HG03159 (cell line): ENCODE measurements around the gene HYDIN.
"Not testable (repeated sequence)": the region's sequence is repeated elsewhere in the genome, so short reads cannot be mapped to it uniquely, and the experiment has no call there.

Source experiments
- ATAC-seq: cut with Tn5 transposase; IDR thresholded peaks from one replicate; pipeline ENCODE4 v1.9.1; 2021; ENCODE audit warnings: mild to moderate bottlenecking, moderate library complexity; ENCODE audit not compliant: unreplicated experiment

HYDIN gene

DNA sequence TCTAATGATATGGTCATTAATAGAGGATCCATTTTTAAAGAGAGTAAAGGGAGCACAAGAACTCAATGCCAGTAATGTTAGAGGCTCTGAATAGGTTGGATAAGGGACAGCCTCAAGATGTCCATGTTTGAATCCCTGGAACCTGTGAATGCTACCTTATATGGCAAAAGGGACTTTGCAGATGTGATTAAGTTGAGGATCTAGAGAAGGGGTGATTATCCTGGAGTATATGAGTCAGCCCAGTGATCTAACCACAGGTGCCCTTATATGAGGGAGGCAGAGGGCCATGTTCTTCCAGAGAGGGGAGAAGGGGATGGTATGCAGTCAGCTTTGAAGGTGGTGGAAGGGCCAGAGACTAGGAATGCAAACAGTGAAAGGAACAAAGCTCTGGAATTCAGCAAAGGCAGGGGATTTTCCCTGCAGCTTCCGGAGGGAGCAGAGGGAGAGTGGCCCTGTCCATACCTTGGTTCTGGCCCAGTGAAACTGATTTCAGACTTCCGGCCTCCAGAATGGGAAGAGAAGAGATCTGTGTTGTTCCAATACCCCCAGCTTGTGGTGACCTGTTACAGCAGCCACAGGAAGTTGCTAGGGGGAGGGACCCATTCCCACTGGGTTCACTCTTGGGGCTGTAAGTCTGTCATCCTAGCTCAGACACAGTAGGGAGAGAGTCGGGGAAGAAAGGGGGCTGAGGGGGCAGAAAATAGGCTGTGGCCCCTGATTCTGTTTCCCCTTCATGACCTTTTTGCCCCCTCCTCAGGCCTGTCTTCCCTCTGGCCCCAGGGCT is 220.9 kb downstream of the HYDIN start:
- ATAC-seq, result not testable (repeated sequence)

DNA sequence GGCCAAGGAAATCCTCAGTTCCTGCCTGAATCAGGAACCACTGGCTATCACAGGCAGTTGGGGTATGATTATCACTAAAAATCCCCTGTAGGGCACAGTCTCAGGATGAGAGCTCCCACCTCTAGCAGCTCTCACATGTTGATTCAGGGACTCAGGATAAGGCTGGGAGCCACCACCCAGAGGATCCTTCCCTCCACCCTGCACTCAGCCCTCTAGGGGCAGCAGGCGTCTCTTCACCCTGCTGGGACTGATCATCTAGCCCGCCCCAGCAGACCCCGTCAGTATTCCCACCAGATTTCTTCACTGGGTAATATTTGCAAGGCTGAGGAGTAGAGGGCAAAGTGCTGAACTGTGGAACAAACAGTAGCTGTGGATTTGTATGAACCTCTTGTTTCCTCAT is 224.0 kb downstream of the HYDIN start:
- not testable (repeated sequence) for ATAC-seq

DNA sequence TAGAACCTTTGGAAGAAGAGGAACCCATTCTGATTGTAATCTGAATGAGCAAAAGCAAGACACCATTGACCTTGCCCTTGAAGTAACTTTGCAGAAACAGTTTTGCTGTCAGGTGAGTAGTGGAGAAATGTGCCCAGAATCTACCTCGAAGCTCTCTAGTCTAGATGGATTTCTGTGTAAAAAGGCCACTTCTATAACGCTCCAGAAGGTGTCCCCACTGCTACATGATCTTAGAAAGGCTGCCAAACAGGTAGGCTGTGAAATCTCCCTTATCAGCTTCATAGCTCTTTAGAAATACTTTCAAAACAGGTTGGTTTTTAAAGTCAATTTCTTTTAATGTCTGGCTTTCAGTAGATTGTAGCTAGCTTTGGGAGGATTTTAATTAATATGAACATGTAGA is 230.8 kb downstream of the HYDIN start:
- ATAC-seq, result not testable (repeated sequence)

DNA sequence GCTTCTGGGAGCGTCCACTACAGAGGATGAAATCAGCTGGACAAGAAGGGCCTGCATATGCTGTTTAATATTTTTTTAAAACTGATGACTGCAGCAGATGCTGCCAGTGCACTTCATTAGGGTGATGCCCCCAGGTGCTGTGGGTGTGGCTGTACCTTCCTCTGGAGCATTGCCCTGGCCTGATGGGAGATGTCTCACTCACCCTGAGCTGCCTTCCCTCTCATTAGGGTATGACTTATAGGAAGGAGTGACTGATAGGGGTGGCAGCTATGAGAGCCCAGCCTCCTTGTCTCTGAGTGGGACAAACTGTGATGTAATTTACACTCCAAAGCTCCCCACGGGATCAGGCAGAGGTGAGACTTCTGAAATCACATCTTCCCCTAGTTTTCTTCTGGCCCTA is 234.7 kb downstream of the HYDIN start:
- not testable (repeated sequence) for ATAC-seq

DNA sequence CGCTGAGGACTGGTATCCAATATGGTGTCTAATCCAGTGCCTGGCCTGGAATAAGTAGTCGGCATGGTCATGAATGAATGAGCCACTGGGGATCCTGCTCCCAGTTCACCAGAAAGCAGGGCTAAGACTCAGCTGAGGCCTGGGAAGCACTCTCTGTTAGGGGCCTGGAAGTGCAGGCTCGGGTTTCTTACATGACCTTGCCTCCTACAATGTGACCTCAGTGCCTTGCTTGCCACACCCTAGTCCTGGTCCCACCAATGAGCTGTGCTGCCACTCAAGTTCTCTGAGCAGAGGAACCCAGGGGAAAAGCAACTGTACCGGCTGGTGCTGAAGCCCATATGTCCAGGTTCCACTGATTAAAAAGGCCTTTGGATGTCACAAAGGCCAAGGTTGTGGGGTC is 238.0 kb downstream of the HYDIN start:
- ATAC-seq, result not testable (repeated sequence)

DNA sequence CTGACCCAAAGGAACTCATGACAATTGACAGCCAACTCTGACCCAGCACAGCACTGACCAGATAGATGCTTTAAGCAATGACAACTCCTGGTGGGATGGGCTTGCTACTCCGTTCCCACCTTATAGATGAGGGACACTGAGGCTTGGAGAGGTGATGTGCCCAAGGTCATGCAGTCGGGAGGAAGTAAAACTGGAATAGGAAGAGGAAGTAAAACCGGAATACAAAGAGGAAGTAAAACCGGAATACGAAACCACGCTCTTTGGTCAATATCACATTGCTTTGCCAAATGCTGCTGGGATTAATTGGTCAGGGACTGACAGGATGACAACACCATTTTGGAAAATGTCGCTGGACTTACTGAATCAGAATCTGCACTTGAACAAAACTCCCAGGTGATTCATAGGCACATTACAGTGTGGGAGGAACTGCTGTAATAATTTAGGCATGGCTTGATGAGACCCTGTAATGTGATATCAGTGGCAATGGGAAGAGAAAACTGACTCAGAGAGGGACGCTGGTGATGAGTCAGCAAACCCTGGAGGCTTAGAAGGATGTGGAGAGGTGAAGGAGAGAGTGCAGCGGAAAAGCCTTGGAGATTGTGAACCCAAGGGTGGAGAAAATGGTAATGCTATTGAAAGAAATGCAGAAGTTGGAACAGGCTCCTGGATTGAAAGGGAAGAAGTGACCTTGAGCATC is 243.4 kb downstream of the HYDIN start:
- ATAC-seq, result not testable (repeated sequence)

DNA sequence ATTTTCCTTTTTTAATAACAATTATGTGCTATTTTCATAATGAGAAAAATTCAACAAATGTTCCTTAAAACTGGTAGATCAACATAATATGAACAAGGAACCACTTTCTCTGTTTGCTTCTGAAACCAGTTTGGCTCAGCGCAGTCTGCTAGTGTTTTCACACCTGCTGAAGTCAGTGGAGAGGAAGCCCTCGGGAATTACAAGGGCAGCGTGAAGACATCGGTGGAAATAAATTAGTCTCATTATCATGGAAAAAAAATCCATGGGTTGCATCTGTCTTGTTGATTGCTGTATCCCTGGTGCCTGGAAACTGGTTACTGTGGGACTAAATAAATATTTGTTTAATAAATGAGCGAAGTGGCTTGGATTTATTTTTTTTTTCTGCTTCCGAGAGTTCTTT is 245.8 kb downstream of the HYDIN start:
- ATAC-seq, result not testable (repeated sequence)

DNA sequence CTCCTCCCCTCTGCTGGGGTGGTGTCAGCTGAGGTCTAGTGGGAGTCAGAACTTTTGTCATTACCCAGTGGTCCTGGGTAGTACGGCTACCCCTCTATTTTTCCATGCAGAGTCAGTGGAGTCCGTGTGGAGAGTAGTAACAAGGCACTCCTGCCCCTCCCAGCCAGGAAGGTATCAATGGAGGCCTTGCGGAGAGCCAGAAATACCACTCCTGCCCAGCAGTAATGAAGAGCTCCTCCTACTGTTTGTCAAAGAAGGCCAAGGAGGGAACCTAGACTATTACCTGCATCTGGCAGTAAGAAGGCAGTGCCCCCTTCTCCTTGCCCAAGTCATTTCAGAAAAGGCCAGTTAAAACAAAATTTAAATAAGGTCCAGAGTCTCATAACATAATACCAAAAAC is 262.2 kb downstream of the HYDIN start:
- not testable (repeated sequence) for ATAC-seq

DNA sequence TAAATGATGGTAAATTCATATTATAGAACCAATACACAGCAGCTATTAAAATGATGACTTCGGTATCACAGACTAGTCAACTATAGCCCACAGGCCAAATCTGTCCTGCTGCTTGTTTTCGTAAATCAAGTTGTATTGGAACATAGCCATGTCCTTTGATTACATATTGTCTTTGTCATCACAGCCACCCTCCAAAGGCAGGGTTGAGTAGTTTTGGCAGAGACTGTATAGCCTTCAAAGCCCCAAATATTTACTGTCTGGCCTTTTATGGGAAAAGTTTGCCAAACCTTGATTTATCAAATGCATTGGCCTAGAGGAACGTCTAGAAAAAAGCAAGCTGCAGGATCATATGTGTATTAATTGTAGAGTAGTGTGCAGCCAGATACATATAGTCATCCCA is 270.4 kb downstream of the HYDIN start:
- not testable (repeated sequence) for ATAC-seq

DNA sequence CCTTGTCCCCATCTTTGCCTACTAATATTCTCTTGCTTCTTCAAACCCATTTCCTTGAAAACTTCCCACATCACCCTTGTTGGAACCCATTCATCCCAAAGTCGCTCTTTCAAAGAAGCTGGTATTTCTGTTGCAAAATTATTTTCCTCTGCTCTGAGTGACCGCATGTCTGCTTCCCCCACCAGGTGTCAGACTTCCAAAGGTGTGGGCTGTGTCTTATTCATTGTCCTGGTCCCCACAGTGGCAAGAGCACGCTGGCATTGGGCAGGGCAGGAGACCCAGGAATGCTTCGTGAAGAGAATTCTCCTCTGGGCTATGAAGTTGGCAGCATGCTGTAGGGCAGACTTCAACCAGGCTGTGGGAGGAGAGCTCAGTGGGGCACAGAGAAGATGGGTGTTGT is 275.6 kb downstream of the HYDIN start:
- not testable (repeated sequence) for ATAC-seq

DNA sequence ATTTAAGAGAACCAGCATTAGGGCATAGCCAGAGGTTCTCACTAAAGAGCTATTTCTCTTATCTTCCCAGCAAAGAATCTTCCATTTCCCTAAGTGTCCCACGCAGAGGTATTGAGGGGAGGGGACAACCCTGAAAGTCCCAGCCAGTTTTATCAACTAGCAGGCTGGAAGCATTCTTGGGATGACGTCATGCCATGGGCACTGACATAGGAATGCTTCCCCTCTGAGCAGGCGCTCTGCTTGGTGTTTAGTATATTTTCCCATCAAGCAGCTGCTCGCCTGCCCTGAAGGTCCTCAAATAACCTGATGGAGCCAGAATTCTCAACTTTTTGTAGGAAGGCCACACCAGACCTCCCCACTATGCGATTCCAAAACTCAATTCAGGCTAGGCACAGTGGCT is 276.7 kb downstream of the HYDIN start:
- ATAC-seq, result not testable (repeated sequence)

DNA sequence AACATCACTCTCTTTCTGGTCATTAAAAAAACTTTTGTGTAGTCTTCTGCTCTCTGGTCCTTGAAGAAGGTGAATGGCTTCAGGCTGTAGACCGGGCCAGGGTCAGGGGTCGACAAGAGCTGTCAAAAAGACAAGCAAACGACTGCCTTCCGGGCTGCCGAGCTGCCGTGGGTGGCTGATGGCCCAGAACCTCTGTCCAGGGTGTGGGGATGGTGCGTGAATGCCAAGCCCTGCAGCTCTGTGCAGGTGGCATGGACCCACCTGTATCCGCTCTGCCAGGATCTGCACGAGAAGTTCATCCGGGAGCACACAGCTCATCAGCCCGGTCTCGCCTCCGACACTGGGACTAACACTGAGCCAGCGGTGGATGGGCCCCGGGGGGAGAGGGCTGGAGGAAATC is 287.0 kb downstream of the HYDIN start:
- not testable (repeated sequence) for ATAC-seq

DNA sequence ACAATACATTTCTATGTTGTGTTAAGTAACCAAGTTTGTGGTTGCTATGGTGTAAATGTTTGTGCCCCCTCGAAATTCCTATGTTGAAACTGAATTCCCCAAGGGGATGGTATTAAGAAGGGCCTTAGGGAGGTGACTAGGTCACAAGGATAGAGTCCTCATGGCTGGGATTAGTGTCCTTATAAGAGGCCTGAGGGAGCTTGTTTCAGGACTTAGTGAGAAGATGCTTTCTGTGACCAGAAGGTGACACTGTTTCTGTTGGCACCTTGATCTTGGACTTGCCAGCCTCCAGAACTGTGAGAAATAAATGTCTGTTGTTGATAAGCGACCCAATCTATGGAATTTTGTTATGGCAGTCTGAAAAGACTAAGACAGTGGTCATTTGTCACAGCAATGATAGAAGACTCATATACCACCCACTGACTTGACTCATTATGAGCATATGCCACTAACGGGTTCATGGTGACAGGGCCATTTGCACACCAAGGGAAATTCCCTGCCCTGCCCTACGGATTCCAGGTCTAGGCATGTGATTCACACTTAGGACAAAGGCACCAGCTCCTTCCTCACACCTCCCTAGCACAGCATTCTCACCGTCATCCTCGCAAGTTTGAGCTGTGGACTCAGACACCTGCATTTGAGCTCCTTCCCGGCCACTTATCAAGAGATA is 290.7 kb downstream of the HYDIN start:
- ATAC-seq, result not testable (repeated sequence)

DNA sequence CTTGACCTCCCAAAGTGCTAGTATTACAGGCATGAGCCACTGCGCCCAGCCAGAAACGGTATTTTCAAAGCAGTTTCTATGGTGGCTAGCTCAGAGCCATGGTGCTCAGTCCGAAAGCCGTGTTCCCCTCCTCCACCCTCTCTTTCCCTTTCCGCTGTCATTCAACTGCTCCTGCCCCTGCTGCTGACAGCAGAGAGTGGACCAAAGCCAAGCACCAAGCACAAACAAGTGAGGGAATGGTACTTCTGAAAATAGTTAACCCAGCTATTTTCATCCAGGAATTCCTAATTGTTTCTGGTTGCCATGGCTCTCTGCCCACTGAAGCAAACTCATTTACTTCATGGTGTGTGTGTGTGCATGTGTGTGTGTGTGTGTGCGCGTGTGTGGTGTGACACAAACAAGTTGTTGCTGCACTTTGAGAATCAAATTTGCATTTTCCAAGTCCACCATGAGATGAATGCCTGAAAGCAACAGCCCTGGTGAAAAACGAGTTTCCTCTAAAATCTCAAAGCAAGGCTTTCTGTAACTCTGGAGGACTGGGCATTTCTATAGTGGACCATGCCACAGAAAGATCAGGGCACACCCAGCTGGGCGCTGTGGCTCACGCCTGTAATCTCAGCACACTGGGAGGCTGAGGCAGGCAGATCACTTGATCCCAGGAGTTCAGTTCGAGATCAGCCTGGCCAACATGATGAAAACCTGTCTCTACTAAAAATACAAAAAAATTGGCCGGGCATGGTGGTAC is 293.6 kb downstream of the HYDIN start:
- ATAC-seq, result not testable (repeated sequence)

DNA sequence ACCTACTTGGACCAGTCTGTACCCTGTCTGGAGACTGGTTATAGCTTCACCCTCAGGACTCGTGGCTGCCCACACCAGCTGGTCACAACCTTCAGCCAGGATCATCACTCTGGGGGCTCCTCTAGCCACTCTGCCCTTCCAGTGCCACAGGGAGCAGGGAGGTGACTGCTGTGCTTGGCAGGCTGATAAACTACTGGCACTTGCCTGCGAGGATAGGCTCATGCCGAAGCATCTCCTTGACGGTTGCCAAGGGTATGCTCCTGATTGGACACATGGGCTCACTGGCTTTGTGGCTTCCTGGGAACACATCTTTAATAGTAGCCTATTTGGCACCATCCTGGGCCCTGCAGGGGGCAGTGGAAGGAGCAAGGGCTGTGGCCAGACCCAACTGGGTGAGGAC is 295.2 kb downstream of the HYDIN start:
- ATAC-seq, result not testable (repeated sequence)

DNA sequence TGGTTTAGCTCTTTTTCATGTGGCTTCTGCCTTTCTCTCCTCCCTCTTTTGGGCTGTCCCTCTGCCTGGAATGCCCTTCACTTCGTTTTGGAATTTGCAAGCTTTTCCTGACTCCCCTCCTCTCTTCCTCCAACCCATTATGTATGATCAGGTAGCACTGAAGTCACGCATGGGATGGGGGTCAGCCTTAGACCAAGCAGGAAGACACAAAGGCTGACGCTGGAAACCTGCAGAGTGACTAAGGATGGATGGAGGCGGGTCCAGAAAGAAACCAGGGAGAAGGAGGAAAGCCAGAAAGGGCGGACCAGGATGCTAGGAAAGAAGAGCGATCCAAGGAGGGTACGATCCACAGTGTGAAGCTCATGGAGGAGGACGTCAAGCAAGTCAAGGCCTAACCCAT is 296.8 kb downstream of the HYDIN start:
- not testable (repeated sequence) for ATAC-seq

DNA sequence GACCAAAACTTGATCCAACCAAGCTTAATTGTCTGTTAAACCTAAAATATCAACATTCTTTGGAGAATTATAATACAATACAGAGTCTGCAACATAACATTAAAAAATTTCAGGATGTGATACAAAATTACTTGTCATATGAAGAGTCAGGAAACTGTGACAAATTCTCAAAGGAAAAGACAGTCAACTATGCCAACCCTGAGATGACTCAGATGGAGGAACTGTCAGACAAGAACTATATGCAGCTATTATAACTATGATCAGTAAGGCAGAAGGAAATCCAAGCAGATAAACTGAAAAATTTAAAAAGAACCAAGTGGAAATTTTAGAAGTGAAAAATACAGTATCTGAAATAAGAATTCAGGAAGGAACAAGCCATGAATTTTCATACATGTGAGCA is 299.8 kb downstream of the HYDIN start:
- not testable (repeated sequence) for ATAC-seq

DNA sequence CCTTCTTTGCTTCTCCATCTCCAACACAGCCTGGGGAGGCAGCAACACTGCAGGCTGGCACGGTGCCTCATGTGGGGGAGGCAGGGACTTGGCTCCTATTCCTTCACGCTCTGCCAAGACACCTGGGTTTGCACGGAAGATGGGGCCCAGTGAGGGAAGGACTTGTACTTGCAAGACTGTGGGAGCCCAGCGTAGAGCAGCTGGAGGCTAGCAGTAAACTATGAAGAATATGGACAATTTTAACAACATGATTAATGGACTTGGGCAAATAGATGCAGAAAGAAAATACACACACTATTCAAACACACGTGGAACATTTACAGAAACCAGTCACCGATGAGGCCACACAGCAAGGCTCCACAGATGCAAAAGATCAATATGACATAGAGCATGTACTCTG is 308.4 kb downstream of the HYDIN start:
- not testable (repeated sequence) for ATAC-seq

DNA sequence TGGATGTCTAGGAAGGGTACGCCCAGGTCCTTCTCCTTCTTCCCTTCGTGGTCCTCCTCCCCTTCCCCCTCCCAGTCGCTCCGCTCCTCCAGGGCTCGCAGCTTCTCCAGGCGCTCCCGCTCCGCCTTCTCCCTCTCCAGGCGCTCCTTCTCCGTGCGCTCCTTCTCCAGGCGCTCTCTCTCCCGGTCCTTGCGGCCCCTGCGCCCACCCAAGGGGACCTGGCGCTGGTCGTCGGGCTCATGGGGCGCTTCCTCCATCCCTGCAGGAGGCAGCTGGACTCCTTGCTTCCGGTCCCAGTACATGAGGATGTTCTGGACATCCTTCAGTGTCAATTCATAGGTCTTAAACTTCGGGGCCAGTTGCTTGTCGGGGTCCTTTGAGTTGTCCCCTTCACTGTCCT is 309.9 kb downstream of the HYDIN start:
- not testable (repeated sequence) for ATAC-seq

DNA sequence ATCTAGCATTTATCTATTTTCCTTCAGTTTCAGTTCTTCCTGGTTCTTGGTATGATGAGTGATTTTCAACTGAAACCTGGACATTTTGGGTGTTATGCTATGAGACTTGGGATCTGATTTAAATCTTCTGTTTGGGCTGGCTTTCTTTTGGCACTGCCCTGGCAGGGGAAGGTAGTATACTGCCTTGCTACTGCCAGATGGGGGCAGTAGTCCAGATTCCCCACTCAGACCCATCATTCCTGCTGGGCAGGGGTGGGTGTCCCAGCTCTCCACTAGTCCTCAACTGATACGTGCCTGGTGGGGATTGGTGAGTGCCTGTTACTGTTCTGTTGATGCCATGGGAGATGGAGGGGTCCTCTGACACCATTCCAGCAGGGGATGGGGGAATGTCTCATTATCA is 342.3 kb downstream of the HYDIN start:
- not testable (repeated sequence) for ATAC-seq

DNA sequence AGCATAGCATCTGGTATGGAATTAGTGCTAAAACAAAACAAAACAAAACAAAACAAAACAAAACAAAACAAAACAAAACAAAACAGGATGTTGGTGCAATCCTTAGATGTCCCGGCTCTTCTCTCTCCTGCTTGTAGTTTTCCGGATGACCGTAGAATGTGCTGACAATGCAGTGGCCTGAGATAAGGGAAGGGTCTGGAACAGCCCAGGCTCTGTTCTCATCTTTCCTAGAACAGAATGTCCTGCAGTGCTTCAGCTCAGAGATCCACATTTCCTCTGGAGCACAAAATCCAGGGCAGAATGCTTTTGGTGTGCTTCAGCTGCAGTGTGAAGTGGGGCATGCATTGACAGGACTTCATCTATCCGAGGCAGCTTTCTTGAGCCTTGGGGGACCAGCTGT is 345.9 kb downstream of the HYDIN start:
- not testable (repeated sequence) for ATAC-seq
